ENCODE results near the gene PRKAR1B. TPM values are rescaled to one million over a fixed set of nuclear protein-coding genes. Genes with fewer than 3 reads are reported as not detected.

Gene PRKAR1B
- total and polyA plus RNA-seq, 2 donors (not counting 1 experiment from before 2014, with no cell fraction given) = 4.5 to 8.6 TPM

DNA sequence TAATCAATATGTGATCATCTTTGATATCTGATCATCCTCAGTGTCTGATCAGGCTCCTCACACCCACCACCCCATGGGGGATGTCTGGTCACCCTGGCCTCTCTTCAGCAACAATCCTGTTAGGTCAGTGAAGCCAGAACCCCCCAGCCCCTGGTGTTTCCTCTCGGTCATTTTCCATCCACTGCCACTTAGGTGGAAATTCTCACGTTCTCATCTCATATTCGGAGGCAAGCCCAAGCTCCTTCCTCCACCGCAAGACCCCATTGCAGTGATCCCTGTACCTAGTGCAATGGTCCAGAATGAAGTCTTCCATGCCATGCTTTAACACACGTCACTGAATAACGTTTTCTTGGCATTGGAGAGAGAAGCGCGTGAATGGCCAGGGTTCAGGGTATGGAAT lies 103.6 kb downstream of the PRKAR1B start:
- no peaks in the 10 kb centered on the region for H3K27me3 Mint-ChIP-seq
- peaks cover 2 to 61% (median 25%) of the 10 kb centered on the region in 3 donors for H3K9me3 ChIP-seq (ENCODE audit: control extremely low read depth in 1 of 3, control insufficient read depth in 2 of 3, insufficient read depth in 1 of 3, low read length in 2 of 3)
- no peaks in the 10 kb centered on the region for H3K27me3 ChIP-seq (replicated peaks in 1 of 4; ENCODE audit: control extremely low read depth in 1 of 4, control insufficient read depth in 3 of 4, insufficient read depth in 4 of 4, low read length in 3 of 4)
- WGBS (ENCODE audit: insufficient coverage) = 99% methylated on average over 8 of the region's 8 CpGs
- intact Hi-C loops (cut with micrococcal nuclease) = no loop called here
- no peak overlapping the region for H3K4me2 ChIP-seq (replicated peaks; ENCODE audit: low read depth, low read length, poor library complexity, severe bottlenecking)
- ATAC-seq (ENCODE audit: low read depth) = no peak
- no peaks in the 10 kb centered on the region for H3K79me2 ChIP-seq (ENCODE audit: control insufficient read depth, insufficient read depth, low read length)
- no peak overlapping the region for H3K4me3 Mint-ChIP-seq
- H4K20me1 ChIP-seq (ENCODE audit: control insufficient read depth, insufficient read depth, low read length, poor library complexity, severe bottlenecking) = no peaks in the 10 kb centered on the region
- peaks cover 5% of the 10 kb centered on the region for H3K4me1 Mint-ChIP-seq
- H3K9me3 Mint-ChIP-seq (ENCODE audit: insufficient read depth) = peaks cover 10% of the 10 kb centered on the region
- H3K9ac ChIP-seq (ENCODE audit: low read length) = no peak overlapping the region
- no peaks in the 10 kb centered on the region for H3K36me3 ChIP-seq (replicated peaks in 1 of 2; ENCODE audit: control extremely low read depth in 1 of 2, control insufficient read depth in 1 of 2, extremely low read depth in 1 of 2, insufficient read depth in 2 of 2, low read length in 1 of 2)
- TF ChIP-seq EZH2 (IDR thresholded peaks at IDR 0.05; ENCODE audit: borderline replicate concordance, insufficient read depth, low read depth, low read length, poor library complexity, severe bottlenecking) (no peak), CTCF (IDR thresholded peaks at IDR 0.05) (no peak)
- H3K4me1 ChIP-seq (ENCODE audit: control insufficient read depth in 2 of 2, insufficient read depth in 2 of 2, low read length in 2 of 2) = peaks cover 1 to 2% of the 10 kb centered on the region in 2 donors
- no peak overlapping the region for H2AFZ ChIP-seq (ENCODE audit: insufficient read depth, low read depth, low read length, poor library complexity, severe bottlenecking)
- H3K27ac Mint-ChIP-seq = no peak overlapping the region
- ChIA-PET CTCF (no interaction called here), POLR2A (no interaction called here)
- H3K4me3 ChIP-seq (ENCODE audit: control extremely low read depth in 1 of 5, extremely low read depth in 1 of 5, insufficient read depth in 1 of 5, low read depth in 2 of 5, low read length in 4 of 5) = no peak overlapping the region
- DNase-seq = no peak
- H3K27ac ChIP-seq (ENCODE audit: low read length in 2 of 2) = no peak overlapping the region

GRCh38 chr7:621572-622285 lies 105.4 kb downstream of the PRKAR1B start:
- Histone ChIP-seq H2AFZ (ENCODE audit: insufficient read depth, low read depth, low read length, poor library complexity, severe bottlenecking) (no peak overlapping the region), H3K27ac (ENCODE audit: low read length in 2 of 2) (no peak overlapping the region), H3K4me2 (replicated peaks; ENCODE audit: low read depth, low read length, poor library complexity, severe bottlenecking) (no peak overlapping the region), H3K36me3 (replicated peaks in 1 of 2; ENCODE audit: control extremely low read depth in 1 of 2, control insufficient read depth in 1 of 2, extremely low read depth in 1 of 2, insufficient read depth in 2 of 2, low read length in 1 of 2) (no peaks in the 10 kb centered on the region), H4K20me1 (ENCODE audit: control insufficient read depth, insufficient read depth, low read length, poor library complexity, severe bottlenecking) (no peaks in the 10 kb centered on the region), H3K9ac (ENCODE audit: low read length) (no peak overlapping the region), H3K4me3 (ENCODE audit: control extremely low read depth in 1 of 5, extremely low read depth in 1 of 5, insufficient read depth in 1 of 5, low read depth in 2 of 5, low read length in 4 of 5) (no peak overlapping the region), H3K79me2 (ENCODE audit: control insufficient read depth, insufficient read depth, low read length) (no peaks in the 10 kb centered on the region), H3K27me3 (replicated peaks in 1 of 4; ENCODE audit: control extremely low read depth in 1 of 4, control insufficient read depth in 3 of 4, insufficient read depth in 4 of 4, low read length in 3 of 4) (no peaks in the 10 kb centered on the region), H3K9me3 (ENCODE audit: control extremely low read depth in 1 of 3, control insufficient read depth in 2 of 3, insufficient read depth in 1 of 3, low read length in 2 of 3) (peaks cover 2 to 48% (median 25%) of the 10 kb centered on the region in 3 donors), H3K4me1 (ENCODE audit: control insufficient read depth in 2 of 2, insufficient read depth in 2 of 2, low read length in 2 of 2) (peaks cover 6 to 7% of the 10 kb centered on the region in 2 donors)
- ChIA-PET CTCF (no interaction called here), POLR2A (no interaction called here)
- ATAC-seq (ENCODE audit: low read depth) (no peak), DNase-seq (no peak)
- Mint-ChIP-seq H3K4me3 (no peak overlapping the region), H3K9me3 (ENCODE audit: insufficient read depth) (peaks cover 10% of the 10 kb centered on the region), H3K27ac (no peak overlapping the region), H3K27me3 (no peaks in the 10 kb centered on the region), H3K4me1 (peaks cover 10% of the 10 kb centered on the region)
- 94% methylated on average over 6 of the region's 8 CpGs for WGBS (ENCODE audit: insufficient coverage)
- TF ChIP-seq CTCF (IDR thresholded peaks at IDR 0.05) = no peak
- TF ChIP-seq EZH2 (IDR thresholded peaks at IDR 0.05; ENCODE audit: borderline replicate concordance, insufficient read depth, low read depth, low read length, poor library complexity, severe bottlenecking) = no peak
- intact Hi-C loops (cut with micrococcal nuclease) = no loop called here

Data from B cell (primary cell).